Measurements from ENCODE around the gene HSD17B13. TPM values are rescaled to one million over a fixed set of nuclear protein-coding genes. Genes with fewer than 3 reads are reported as not detected.

HSD17B13 gene
- total RNA-seq, 1 donor from 2014 or later = 0.31 TPM

DNA sequence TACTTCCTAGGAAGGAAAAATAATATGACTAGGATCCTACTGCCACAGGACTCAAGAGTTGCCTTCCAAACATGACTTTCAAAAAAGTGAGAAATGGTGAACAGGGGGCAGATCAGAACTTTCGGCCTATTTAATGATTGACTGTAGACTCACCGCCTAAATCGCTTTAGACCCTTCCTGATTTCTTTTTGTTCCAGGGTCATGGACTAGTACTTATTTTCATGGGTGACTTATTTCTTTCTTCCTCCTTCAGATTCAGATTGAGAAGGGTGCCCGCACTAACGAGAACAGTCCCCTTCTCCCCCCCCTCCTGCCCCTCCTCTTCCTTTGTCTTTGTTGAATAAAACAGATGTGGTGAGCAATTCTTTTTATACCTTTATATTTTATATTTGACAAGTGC is 54.3 kb downstream of the HSD17B13 start:
- no peak for DNase-seq (ENCODE audit: low spot score)

- no peak for DNase-seq (ENCODE audit: low spot score)
Observed at GRCh38 chr4:87266986-87267385, 55.7 kb downstream of the HSD17B13 start.

- DNase-seq (ENCODE audit: low spot score) = no peak
Observed at GRCh38 chr4:87262886-87263285, 59.8 kb downstream of the HSD17B13 start.

GRCh38 chr4:87260477-87260876 is 62.2 kb downstream of the HSD17B13 start:
- DNase-seq (ENCODE audit: low spot score) = no peak

GRCh38 chr4:87258677-87259076 is 64.0 kb downstream of the HSD17B13 start:
- DNase-seq (ENCODE audit: low spot score) = no peak

GRCh38 chr4:87257523-87257922 is 65.2 kb downstream of the HSD17B13 start:
- DNase-seq (ENCODE audit: low spot score) = no peak

GRCh38 chr4:87255755-87256154 is 66.9 kb downstream of the HSD17B13 start:
- no peak for DNase-seq (ENCODE audit: low spot score)

Other genes starting within 250 kb of the HSD17B13 start
- gene KLHL8, start 102.3 kb downstream of the HSD17B13 start, total RNA-seq = 12.5 TPM
- gene HSD17B11, start 68.3 kb upstream of the HSD17B13 start, total RNA-seq = 27.0 TPM
- 24.2 TPM for gene NUDT9, start 99.7 kb upstream of the HSD17B13 start, total RNA-seq
- 400 TPM for gene SPARCL1, start 206.5 kb upstream of the HSD17B13 start, total RNA-seq

Measured in ureter (tissue), 1 donor.